ENCODE measurements around the gene ERGIC1.

ERGIC1 gene

GRCh38 chr5:172994405-172994804 lies 160.4 kb downstream of the ERGIC1 start:
- DNase-seq, result no peak

DNA sequence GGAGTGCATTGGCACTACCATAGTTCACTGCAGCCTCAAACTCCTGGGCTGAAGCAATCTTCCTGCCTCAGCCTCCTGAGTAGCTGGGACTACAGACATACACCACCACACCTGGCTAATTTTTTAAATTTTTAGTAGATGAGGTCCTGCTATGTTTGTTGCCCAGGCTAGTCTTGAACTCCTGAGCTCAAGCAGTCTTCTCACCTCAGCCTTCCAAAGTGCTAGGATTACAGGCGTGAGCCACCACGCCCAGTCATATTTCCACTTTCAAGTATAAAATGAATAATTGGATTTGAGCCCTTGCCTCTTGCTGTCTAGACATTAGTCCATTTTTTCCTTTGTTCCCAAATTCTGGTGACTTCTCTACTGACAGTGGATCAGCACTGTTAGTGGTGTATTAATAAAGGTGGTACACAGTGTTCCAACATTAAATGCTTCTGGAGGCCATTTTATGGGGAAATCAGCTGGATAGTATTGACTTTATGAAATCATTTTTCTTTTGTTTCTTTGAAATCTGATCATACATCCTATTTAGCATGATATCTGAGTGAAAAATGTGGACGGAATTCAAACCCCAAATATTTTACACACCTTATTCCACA lies 165.4 kb downstream of the ERGIC1 start:
- DNase-seq, result no peak

DNA sequence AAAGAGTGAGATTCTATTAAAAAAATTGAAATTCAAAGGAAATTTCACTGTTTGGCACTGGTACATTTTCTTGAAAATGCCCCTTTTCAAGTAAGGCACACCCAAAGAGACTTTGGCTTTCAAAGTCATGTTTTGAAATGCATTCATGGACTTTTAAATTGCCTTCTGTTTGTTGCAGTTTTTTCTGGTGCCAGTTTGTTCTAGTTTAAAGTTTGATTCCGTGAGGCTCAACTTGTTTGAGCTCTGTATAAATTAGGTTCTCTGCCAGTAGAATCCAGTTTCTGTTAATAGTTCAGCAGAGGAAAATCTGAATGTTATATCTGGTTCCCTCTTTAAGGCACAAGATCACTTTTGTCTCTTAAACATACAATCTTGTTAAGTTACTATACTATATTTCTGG lies 165.9 kb downstream of the ERGIC1 start:
- DNase-seq, result no peak

DNA sequence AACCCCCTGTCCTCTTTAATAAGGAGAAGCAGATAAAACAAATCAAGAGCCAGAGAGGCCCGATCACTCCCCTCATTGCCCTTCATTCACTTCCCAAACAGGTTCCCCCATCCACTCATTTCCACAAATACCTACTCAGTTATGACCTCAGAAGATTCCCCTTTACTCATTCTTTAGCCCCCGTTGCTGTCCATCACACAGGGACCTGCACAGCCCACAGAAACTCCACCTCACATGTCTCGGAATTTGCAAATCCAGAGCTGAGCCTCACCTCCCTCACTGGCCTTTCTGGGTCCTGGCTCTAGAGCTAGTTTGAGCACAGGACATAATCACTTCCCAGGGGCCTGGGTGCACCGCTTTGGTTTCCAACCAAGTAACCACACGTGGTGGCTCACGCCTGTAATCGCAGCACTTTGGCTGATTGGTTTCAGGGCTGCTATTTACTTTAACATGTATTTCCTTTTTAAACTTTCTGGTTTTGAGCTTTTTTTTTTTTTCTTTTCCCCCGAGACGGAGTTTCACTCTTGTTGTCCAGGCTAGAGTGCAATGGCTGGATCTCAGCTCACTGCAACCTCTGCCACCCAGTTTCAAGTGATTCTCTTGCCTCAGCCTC lies 167.3 kb downstream of the ERGIC1 start:
- DNase-seq, result no peak

Data from COR-L47 (cell line).